22Rv1 (cell line): ENCODE measurements around the gene CCDC6.

Experiments
- CTCF ChIP-seq: fragments of 450-650 bp; IDR thresholded peaks from 2 replicates; pipeline ENCODE4 v1.5.1; 2017; ENCODE audit warnings: mild to moderate bottlenecking
- ZFX ChIP-seq: fragments of 450-650 bp; IDR thresholded peaks from 2 replicates; pipeline ENCODE4 v1.6.1; 2017; ENCODE audit warnings: antibody characterized with exemption, borderline replicate concordance

- TF ChIP-seq CTCF (no peak), ZFX (no peak)
These were observed 86.7 kb downstream of the CCDC6 start for GRCh38 chr10:59819683-59820082.
